Panc1 (cell line): ENCODE data around the gene DRP2.

ENCODE experiments used
- CTCF ChIP-seq: fragments of 450-650 bp; IDR thresholded peaks from 2 replicates; pipeline ENCODE4 v1.5.1; 2017; ENCODE audit warnings: mild to moderate bottlenecking
- POLR2AphosphoS5 ChIP-seq: IDR thresholded peaks from 2 replicates; pipeline ENCODE4 v1.6.1; 2012; ENCODE audit warnings: mild to moderate bottlenecking, low read depth, low read length, moderate library complexity
- SIN3A ChIP-seq: IDR thresholded peaks from 2 replicates; pipeline ENCODE4 v1.6.1; 2012; ENCODE audit warnings: low read depth, mild to moderate bottlenecking, low read length, moderate library complexity, borderline replicate concordance; ENCODE audit not compliant: insufficient read depth

DNA sequence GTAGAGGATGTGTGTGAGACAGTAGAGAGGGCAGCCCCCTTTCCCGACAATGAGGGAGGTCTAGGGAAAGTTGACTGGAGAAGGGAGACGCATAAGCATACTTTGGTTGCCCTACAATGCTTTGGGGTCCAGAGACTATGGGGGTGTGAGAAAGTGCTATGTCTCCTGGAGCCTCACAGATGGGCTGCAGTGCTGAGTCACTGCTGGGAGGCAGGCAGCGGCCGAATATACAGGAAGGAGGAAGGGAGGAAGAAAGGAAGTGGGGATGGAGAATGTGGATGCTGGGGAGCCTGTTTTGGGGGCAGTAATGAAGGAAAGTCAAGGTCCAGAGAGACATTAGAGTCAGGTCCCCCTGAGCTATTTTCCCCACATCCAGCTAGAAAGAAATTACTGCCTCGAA, 12.7 kb downstream of the DRP2 start:
- no peak for TF ChIP-seq CTCF
- TF ChIP-seq POLR2AphosphoS5 = no peak
- TF ChIP-seq SIN3A = no peak
